HL-60 (cell line): Measurements from ENCODE around the gene ANKS1B.

Experiments used
- DNase-seq, 2 experiments: peaks; one replicate each; pipeline ENCODE4 v3.0.0-alpha.2; 2010 to 2020; ENCODE audit warnings: low read depth in 1 of 2, low spot score in 1 of 2
- H3K27ac ChIP-seq: fragments of 250-450 bp; sonication (Bioruptor Pico); replicated peaks from 2 replicates; pipeline ENCODE4 v1.5.1; 2020; ENCODE audit warnings: mild to moderate bottlenecking, moderate library complexity
- H3K27me3 ChIP-seq: fragments of 250-450 bp; sonication (Bioruptor Pico); 2 replicates; pipeline ENCODE4 v1.5.1; 2021; ENCODE audit warnings: mild to moderate bottlenecking, moderate library complexity; ENCODE audit not compliant: insufficient read depth, poor library complexity, severe bottlenecking
- H3K4me3 ChIP-seq: replicated peaks from 2 replicates; pipeline ENCODE4 v1.5.1; 2011; ENCODE audit warnings: mild to moderate bottlenecking, control low read depth, low read length; ENCODE audit not compliant: insufficient read depth
- CTCF ChIP-seq: IDR thresholded peaks from one replicate; pipeline ENCODE4 v1.5.1; 2011; ENCODE audit warnings: low read length, control low read depth, inconsistent platforms; ENCODE audit not compliant: insufficient read depth
- GABPA ChIP-seq: IDR thresholded peaks from 2 replicates; pipeline ENCODE4 v1.6.1; 2012; ENCODE audit warnings: low read depth
- POLR2AphosphoS5 ChIP-seq: IDR thresholded peaks from 2 replicates; pipeline ENCODE4 v1.6.1; 2012; ENCODE audit warnings: low read depth
- REST ChIP-seq: IDR thresholded peaks from 2 replicates; pipeline ENCODE4 v1.6.1; 2012; ENCODE audit warnings: low read depth; ENCODE audit not compliant: insufficient replicate concordance
- SPI1 ChIP-seq: IDR thresholded peaks from 2 replicates; pipeline ENCODE4 v1.6.1; 2012; ENCODE audit warnings: low read depth, mild to moderate bottlenecking, borderline replicate concordance

Gene ANKS1B

GRCh38 chr12:98823012-98823411 lies 1161.7 kb downstream of the ANKS1B start:
- Histone ChIP-seq H3K4me3 (no peak overlapping the region), H3K27ac (no peak overlapping the region), H3K27me3 (peaks cover 9% of the 10 kb centered on the region)
- DNase-seq = no peak
- TF ChIP-seq SPI1 = no peak
- no peak for TF ChIP-seq REST
- TF ChIP-seq POLR2AphosphoS5 = no peak
- no peak for TF ChIP-seq CTCF
- TF ChIP-seq GABPA = no peak

- H3K27ac ChIP-seq = no peak overlapping the region
- H3K27me3 ChIP-seq = peaks cover 14% of the 10 kb centered on the region
- no peak overlapping the region for H3K4me3 ChIP-seq
- TF ChIP-seq POLR2AphosphoS5 (no peak), REST (no peak), CTCF (no peak), SPI1 (no peak), GABPA (no peak)
- DNase-seq = no peak
Measured at GRCh38 chr12:98821866-98822265, 1162.9 kb downstream of the ANKS1B start.

GRCh38 chr12:98821232-98821631 lies 1163.5 kb downstream of the ANKS1B start:
- no peak overlapping the region for H3K4me3 ChIP-seq
- no peak overlapping the region for H3K27ac ChIP-seq
- DNase-seq = no peak
- no peak for TF ChIP-seq POLR2AphosphoS5
- no peak for TF ChIP-seq GABPA
- TF ChIP-seq REST = no peak
- no peak for TF ChIP-seq SPI1
- TF ChIP-seq CTCF = no peak
- H3K27me3 ChIP-seq = peaks cover 14% of the 10 kb centered on the region
